HG02973 (cell line): Measurements from ENCODE around the gene ANTXRL.
"Not testable (repeated sequence)": the region's sequence is repeated elsewhere in the genome, so short reads cannot be mapped to it uniquely, and the experiment has no call there.

Source experiments
- ATAC-seq: cut with Tn5 transposase; IDR thresholded peaks from one replicate; pipeline ENCODE4 v1.9.1; 2021; ENCODE audit warnings: moderate library complexity; ENCODE audit not compliant: unreplicated experiment

ANTXRL gene

DNA sequence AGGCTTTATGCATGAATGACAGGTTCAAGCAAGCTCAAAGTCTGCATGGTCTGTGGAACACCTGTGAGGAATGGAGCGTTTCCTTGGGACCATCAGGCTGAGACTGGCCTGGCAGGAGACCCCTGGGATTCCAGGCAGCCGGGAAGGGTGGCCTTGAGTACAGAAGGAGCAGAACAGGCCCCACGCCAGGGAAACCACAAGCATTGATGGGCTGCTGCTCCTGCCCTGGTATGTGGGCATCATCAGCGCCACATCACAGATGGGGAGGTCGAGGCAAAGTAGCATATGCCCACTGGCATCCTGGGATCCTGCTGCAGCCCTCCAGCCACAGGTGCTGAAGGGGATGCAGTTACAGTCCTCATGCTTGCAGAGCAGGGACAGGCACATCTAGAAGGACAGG lies 40.9 kb downstream of the ANTXRL start:
- ATAC-seq = no peak

DNA sequence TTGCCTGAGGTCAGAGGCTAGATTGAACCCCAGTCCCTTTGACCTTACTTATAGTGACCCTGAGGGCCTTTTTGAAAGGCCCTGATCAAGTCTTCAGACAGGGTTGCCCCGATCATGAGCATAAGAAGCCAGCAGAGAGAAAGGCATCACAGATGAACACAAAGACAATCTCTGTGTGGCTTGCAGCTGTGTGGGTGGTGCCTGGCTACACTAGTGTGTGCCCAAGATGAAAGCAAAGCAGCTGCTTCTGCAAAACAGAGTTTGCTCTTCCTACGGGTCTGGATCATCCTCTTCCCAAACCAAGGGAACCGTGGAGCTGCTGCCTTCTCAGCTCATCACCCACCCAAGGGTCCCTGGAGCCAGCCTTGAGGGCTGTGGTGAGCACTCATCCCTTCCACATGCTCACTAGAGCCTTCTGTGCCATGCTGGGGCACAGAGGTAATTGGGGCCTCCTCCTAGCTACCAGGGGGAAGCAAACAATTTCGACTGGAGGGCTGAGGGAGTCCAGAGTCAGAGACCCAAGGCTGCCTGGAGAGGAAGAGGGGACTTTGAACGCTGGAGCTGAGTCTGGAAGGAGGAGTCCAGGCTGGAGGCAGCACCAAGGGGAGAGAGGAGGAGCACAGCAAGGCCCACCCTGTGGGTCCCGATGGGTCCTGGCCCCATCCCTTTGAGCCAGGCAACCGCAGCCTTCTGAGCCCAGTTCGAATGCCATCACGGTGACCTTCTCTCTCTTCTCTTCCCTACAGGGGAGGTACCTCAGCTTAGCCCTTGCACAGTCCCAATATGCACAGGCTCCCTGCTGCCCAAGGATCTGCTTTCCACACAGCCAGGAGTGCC lies 42.3 kb downstream of the ANTXRL start:
- no peak for ATAC-seq

DNA sequence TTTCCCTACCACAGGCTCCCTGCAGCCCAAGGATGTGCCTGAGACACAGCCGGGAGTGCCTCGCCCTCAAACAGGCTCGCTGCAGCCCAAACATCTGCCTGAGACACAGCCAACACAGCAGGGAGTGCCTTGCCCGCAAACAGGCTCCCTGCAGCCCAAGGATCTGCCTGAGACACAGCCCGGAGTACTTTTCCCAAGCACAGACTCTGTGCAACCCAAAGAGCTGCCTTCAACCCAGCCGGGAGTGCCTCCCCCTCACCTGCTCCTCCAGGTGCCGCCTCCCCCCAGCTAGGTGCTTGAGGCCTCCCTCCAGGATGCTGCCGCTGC lies 42.9 kb downstream of the ANTXRL start:
- ATAC-seq = no peak

DNA sequence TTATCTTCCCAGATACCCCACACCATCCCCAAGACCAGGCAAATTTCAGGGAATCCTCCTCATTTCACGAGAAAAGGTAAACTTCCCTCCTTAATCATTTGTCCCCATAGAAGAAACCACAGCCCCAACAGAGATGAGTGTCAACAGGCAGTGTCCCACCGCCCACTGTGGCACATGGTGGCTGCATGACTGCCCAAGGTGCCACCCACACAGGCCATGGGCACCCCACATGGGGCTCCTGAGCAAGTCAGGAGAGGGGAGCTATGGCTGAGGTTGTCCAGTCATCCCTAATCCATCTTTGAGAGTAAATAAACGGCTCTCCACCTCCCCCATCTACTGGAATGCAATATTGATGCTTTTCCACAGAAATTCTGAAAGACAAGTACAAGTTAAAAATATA lies 44.1 kb downstream of the ANTXRL start:
- ATAC-seq = no peak

DNA sequence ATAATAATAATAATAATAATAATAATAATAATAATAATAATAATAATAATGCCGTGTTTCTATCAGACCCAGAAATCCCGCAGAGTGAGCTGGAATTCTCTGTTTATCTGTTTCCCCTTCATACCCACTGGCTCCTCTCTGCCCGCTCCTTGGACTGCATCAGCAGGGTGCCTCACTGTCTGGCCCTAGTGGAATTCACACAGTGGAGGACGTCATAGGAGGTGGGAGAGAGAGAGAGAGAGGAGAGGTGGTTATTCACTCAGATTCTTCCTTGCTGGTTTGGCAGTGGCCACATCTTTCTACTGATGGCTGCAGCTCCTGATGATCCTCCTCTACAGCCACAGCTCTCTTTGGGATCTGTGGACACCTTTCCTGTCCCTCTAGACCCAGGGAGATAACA lies 78.7 kb downstream of the ANTXRL start:
- ATAC-seq = not testable (repeated sequence)

DNA sequence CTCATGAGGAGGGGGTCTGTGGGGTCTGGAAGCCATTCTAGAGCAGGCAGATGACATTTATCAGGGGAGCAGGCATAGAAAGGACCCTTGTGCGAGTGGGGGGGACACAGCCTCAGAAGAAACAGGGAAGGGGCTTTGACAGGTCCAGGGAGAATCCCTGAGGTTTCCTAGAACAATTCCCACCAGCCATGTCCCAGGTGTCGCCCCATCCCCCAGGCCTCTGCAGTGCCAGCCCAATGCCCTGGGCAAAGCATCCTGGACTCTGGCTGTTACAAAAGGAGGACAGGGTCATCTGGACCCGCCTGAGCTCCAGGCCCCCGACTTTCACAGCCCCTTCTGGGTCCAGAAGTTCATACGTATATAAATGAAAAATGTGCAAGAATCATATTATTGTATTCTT lies 80.4 kb downstream of the ANTXRL start:
- ATAC-seq = not testable (repeated sequence)

DNA sequence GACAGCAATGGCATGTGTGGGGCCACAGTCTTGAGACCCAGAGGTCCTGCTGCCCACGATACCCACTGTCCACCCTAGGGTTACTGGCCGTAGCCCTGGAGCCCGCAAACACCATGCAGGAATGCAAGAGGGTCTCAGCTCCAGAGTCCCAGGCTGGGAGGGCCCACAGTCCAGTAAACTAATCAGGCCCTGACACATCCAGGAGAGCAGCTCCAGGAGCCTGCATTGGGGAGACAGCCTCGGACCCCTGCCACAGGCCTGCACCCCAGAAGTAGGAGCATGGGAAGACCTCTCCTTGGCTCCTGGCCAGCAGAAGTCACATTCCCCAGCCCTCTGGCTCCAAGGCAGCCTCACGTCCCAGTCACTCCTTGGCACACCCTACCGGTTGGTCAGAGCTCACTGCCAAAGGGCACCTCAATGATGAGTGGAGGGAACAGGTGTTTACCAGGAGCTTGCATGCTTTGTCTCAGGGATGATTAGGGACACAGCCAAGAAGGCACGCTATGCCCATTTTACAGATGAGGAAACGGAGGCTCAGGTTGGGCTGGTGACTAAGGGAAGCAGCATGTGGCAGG lies 81.0 kb downstream of the ANTXRL start:
- not testable (repeated sequence) for ATAC-seq

DNA sequence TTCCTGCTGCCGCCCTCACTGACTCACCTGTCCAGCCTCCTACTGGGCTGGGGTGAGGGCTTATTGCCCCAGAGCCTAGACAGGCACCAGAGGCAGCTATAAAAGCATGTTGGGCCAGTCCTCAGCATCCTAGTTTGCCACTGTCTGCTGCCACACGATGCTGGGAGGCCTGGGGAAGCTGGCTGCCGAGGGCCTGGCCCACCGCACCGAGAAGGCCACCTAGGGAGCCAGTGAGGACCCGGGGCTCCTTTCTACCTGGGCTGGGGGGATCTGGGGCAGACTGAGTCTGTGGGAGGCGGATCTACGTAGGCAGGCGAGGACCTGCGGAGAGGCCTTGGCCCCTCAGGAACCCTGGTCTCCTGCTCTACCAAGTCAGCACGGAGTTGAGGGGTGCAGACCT lies 82.2 kb downstream of the ANTXRL start:
- not testable (repeated sequence) for ATAC-seq

DNA sequence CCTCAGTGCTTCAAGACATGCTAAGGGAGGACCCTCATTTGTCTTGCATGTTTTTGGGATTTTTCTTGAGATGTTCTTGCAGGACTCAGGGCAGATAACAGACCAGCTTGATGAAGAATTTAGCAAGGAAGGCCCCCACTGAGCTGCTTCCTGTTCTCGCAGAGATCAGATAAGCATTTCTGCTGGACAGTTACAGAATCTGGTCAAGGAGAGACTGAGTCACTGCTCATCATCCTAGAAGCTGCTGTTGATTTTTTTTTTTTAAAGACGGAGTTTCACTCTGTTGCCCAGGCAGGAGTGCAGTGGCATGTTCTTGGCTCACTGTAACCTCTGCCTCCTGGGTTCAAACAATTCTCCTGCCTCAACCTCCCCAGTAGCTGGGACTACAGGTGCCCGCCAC lies 87.6 kb downstream of the ANTXRL start:
- ATAC-seq = not testable (repeated sequence)

DNA sequence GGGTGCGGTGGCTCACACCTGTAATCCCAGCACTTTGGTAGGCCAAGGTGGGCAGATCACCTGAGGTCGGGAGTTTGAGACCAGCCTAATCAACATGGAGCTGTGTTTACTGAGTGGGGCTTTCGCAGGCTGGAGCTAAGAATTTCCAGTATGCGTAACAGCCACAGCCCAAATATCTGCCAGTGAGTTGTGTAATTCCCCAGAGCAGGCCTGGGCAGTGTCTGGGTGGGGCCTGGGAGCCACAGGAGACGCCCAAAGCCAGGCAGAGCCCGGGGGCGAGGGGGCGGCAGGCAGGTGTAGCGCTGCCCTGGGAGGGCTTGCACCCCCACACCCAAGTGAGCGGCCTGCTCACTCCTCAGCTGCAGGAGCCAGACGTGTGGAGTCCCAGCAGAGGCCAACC lies 88.6 kb downstream of the ANTXRL start, which contains the start of gene ANXA8L1:
TSS of gene ANXA8L1 (plus strand) at position 371 of the 400 bp plus-strand sequence. CDS start 76 bp downstream, outside the sequence.
- not testable (repeated sequence) for ATAC-seq

DNA sequence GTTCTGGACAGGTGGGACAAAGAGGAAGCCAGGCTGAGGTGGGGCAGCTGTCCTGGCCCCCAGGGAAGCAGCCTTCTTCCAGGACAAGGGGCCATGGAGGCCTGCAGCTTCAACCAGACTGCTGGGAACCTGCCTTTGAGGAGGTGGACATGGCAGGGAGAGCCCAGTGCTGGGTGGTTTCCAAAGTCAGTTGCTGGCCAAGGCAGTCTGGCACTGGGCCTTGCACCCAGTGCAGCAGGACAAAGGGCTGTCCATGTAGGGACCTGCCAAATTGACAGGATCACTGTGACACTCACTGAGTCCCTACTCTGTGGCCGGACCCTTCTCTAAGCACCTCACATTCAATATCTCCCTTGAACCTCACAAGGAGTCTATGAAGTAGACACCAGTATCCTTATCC lies 90.2 kb downstream of the ANTXRL start:
- ATAC-seq = not testable (repeated sequence)

DNA sequence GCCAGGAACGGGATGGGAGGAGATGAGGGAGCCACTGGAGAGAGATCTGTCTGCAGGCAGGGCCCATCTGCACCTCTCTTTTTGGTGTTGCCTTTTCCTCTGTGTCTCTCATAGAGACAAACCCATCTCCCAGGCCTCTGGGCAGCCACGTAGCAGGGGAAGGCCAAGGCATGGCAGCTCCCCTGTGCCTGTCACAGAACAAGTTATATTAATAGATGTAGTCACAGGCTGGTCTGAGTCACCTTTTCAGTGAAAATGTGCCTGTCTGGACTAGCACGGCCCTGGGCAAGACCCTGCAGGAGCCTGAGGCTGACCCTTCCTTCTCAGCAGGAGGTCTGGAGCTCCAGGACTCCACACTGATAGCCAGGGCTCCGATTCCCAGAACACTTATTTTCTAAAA lies 90.9 kb downstream of the ANTXRL start:
- ATAC-seq = not testable (repeated sequence)

DNA sequence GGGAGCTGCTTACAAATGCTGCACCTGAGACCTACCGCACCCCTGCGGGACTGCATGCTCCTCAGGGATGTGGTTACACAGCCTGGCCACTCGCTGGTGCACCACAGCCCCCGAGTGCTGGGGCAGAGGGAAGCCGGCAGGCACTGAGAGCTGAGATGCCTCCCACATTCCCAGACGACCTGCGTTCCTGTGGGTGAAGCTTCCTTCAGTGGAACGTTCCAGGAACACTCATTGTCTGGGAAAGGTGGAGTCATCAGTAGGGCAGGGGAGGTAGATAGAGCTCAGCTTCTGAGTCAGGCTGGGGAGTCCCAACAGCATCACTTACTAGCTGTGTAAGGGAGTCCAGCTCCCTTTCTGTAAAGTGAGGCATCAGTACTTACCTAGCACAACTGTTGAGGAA lies 91.3 kb downstream of the ANTXRL start:
- ATAC-seq = not testable (repeated sequence)

DNA sequence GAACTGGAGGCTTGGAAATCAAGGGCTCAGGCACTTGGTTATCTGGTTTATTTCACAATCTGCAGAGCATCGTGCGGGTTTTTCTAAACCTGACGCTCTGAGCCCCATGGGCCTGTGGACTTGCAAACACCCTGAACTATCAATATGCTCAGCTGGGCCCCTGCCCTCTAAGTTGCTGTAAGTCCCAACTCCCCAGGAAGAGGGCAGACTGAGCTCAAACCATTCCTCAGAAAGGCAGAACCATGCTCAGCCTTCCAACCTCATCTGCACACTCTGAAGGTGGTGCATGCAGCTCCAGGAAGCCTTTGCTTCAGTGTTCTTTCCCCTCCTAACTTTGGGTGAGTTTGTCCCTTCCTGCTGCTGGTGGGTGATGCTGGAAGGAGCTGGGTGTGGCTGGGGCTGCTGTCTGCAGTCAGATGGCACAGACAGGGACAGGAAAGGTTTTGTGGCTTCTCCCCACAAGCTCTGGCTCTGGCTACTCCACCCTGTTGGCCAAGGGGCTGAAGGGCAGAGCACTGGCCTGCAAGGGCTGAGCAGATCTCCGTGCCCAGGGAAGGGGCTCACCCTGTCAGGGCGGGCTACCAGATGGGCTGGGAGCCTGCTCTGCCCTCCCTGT lies 92.5 kb downstream of the ANTXRL start:
- not testable (repeated sequence) for ATAC-seq
